ENCODE measurements around the gene MYO18B.

Gene MYO18B

DNA sequence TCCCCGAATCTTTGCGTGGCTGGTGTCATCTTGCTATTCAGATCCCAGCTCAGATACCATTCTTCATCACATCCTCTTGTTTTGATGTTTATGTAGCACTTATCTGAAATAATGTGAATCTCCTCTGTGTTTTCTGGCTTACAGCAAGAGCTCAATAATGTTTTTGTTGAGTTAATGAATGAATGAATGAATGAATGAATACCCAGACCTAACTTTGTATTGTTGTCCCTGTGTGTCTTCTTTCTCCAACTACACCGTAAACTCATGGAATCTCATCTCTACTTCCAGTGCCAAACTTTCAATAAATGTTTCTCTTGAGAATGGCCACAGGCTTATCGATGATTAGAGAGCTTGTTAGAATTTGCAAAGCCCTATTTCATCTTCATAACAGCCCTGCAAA lies 110.2 kb downstream of the MYO18B start:
- DNase-seq (ENCODE audit: low read depth), result no peak

DNA sequence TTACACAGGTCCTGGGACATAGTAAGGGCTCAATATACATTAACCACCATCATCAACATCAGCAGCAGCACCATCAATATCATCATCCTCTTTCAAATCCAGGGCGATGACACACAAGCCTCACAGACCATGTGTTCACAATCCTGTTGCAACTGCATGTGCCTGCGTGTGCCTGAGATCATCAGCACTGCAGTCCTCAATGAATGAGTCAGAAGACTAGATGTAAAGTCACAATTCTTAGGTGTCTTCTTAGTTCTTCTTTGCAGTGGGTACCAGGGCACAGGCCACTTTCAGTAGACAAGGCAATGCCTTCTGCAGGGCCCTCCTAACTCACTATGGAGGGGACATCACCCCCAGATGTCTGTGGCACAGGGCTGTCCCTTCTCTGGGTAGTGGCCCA lies 111.1 kb downstream of the MYO18B start:
- no peak for DNase-seq (ENCODE audit: low read depth)

DNA sequence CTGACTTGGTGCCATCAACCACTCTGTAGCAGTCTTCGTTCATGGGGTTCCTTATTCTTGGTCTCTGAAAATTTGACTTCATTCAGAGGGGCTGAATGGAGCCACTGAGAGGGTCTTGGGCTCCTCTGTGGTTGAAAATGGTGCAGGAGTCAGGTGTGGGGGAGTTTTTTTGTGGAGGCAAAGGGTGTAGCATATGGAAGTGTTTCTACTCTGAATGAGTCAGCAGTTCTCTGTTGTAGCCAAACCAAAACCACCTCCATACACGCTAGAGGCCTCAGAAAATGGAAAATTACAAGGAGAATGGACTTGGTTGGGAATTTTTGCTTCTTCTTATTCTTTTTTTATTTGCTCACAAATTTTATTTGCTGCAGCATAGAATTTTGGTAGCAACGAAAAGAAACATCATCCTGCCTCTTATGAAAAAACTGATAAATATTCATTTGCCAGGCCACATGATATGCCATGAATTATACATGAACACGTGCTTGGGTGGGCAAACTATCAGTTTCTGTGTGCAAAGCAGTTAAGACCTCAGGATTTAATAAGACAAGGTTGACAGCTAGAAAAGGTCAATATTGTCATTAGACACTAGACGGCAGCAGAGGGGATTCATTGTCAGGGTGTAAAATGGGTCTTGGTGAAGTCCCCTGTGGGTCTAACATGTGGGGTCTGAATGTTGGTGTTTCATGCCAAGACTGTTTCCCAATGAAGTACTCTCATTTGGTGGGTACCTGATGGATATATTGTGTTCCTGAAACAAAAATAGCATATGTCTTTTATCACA lies 111.7 kb downstream of the MYO18B start:
- no peak for DNase-seq (ENCODE audit: low read depth)

DNA sequence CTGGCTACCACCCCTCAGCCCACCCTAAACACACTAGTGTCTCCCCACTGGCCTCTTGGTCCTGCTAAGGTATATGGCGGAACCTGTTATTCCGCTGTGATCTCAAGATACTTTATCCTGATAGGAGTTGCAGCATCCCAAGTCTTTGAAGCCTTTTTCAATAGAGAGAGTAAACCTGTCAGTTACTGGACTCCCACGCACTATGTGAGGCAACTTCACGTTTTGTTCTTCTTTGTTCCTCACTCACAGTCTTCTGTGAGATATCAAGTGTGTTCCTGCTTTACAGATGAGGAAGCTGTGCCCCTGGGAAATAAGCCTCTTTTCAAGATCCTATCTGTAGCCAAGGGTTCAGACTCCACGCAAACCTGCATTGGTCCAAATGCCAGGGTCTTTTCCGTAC lies 127.8 kb downstream of the MYO18B start:
- no peak for DNase-seq (ENCODE audit: low read depth)

DNA sequence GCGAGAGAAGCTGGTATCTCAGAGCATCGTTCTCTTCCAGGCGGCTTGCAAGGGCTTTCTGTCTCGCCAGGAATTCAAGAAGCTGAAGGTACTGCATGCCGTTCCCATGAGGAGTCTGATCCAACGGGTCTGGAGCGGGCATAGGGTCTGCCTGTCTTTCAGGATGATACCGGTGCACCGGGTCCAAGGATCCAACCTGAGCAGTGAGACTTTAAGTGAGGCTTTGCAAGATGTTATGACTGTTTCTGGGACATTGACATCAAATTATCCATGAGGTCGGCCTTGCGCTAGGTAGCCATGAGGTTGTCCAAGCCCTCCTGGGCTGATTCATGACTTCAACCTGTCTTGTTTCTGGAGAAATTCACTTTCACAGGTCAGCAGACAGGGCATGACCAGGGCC lies 132.3 kb downstream of the MYO18B start:
- DNase-seq (ENCODE audit: low read depth), result no peak

DNA sequence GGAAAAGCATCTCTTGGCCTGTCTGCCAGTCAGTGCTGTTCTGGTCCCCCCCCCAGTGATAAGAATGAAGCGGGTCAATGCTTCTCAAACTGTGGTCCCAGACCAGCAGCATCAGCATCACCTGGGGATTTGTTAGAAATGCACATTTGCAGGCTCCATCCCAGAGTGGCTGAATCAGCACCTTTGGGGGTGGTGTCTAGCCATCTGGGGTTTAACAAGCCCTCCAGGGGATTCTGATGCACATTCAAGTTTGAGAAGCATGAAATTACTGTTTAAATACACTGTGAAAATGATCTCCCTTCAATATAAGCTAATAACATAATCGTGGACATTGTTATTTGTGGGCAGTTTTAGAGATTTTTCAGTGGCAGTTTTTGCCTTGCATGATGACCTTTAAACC lies 133.5 kb downstream of the MYO18B start:
- no peak for DNase-seq (ENCODE audit: low read depth)

DNA sequence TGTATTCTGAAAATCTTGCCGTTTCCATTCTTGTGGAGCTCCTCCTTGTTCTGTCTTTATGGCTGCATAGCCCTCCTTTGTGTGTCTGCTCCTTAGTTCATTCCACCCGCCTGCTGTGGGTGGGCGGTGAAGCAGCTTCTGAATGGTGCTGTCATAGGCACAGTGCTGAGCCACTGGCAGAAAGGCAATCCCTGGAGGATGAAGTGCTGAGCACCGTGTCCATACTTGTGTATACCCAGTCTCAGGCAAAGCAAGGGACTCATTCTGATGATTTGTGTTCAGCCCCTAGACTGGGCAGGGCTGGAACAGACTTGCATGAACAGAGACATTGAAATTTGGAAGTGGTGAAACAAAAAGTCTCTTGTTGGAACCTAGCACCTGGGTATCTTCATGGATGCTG lies 134.9 kb downstream of the MYO18B start:
- no peak for DNase-seq (ENCODE audit: low read depth)

DNA sequence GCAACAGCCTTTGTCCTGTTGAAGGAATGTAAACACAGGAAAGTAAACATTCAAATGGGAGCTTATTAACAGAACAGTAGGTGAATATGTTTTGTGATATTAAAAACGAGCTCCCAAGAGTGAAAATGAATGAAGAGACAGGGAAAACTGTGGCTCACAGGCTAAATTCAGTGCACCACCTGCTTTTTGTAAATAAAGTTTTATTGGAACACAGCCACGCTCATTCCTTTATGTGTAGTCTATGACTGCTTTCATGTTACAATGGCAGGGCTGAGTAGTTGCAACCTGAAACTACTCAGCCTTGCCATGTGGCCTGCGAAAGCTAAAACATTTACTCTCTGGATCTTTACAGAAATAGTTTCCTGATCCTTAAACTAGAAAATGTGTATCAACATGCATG lies 136.9 kb downstream of the MYO18B start:
- no peak for DNase-seq (ENCODE audit: low read depth)

DNA sequence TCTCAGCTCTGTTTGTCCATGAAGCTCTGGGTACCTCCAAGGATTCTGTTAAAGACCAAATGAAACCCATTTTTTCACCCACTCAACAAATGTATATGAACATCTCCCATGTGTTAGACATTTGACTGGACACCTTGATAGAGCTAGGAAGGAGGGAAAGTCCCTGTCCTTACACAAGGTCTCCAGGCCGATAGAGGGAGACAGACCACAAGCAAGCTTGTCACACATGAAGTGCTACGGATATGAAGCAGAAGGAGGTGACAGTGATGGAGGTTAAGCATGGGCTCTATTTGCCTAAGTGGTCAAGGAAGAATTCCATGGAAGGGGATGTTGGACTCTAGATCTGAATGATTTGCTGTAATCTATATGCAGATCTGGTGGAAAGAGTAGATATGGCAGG lies 138.5 kb downstream of the MYO18B start:
- no peak for DNase-seq (ENCODE audit: low read depth)

DNA sequence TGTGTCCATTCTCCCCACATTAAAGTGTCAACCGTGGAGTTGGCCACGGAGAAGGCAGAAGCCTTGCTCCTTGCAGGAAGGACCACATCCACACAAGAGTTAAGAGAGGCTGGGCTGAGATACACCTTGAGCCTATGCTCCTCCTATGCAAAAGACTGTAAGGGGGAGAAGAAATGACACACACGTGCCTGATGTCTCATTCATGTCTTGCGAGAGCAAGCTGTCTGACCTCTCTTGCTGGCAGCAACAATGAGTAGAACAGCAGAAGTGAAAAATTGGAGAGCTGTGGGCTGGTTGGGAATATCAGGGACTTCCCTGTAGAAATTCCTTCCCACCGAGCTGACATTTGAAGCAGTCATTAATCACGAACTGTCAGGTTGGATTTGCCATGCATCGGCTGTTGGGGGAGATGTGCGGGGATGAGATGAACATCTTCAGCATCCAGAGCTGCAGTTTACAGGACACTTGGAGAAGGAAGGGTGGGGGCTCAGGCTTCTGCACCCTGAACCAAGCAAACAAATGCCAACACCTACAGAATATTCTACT lies 139.3 kb downstream of the MYO18B start:
- DNase-seq (ENCODE audit: low read depth), result no peak

DNA sequence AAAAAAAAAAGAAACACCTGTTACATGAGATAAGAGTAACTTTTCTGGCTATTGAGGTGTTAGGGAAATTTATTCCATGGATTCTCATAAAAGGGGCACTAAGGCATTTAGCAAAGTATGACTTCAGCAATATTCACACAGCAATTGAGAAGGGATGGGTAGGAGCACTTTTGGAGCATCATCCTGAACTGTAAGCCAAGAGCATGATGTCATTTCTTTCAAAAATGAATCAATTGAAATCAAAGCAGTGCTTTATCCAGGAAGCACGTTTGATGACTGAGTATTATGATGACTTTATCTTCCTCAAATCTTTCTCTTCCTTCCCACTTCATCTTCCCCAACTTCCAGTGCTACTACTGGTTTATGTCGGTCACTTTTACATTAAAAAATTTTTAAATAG lies 140.4 kb downstream of the MYO18B start:
- no peak for DNase-seq (ENCODE audit: low read depth)

DNA sequence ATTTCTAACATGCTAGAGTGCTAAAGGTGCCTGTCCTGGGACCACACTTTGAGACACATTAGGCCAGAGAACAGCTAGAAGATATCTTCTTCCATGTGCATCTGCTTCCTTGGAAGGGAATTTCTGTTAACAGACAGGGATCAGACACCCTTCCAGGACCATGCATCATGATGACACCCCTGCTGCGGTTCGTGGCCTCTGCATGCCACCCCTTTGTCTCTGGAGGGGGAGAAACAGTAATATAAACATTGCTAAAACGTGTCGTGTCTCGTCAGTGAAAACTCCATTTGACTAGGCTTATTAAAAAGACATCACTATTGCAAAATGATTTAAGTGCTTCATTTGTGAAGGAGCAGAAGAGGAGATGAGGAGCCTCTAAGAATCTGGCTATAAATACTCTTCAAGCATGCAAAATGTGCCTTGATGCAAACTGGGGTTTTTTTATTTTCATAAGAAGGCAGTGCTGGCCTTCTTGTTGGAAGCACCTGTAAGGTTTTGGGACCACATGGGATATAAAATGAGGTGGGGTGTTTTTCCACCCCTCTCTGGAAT lies 141.6 kb downstream of the MYO18B start:
- no peak for DNase-seq (ENCODE audit: low read depth)

DNA sequence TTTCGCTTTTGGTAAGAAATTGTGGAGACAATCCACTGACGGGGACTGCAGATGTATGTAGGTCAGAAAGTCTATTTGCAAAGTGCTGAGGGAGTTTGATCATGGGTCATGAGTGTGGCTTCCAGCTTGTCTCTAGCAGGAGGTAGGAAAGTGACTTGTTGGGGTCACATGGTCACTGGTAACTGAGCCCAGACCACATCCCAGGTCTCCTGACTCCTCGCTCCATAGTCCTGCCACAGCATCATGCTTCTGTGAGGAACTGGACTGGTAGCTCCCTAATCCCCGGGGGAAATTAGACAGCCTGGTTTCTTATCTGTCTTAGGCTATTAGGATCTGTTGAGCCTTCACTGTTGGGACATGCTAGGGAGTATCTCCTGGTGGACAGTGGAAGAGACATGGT lies 142.1 kb downstream of the MYO18B start:
- no peak for DNase-seq (ENCODE audit: low read depth)

DNA sequence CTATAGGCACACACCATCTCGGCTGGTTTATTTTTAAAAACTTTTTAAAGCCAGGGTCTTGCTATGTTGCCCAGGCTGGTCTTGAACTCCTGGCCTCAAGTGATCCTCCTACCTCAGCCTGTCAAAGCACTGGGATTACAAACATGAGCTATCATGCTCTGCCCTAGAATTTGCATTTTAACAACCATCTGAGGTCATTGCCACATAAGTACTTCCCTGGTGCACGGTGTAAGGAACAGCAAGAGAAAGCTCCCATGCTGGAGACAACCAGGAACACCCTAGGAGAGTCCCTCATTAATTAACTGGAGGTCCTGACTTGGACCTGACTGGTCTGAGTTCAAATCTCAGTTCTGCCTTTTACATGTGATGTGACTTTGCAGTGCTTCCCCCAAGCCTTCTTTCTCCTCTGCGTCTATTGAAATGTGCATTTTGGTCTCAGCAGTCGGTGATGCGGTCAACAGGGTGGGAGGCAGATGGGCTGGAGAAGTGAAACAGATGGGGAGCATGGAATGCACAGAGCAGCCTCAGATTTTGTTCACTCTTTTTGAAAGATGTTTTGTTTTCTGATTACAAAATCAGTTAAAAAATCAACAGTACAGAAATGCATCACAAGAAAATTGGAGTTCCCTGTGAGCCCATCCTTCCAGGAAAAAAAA lies 146.5 kb downstream of the MYO18B start:
- DNase-seq (ENCODE audit: low read depth), result no peak

DNA sequence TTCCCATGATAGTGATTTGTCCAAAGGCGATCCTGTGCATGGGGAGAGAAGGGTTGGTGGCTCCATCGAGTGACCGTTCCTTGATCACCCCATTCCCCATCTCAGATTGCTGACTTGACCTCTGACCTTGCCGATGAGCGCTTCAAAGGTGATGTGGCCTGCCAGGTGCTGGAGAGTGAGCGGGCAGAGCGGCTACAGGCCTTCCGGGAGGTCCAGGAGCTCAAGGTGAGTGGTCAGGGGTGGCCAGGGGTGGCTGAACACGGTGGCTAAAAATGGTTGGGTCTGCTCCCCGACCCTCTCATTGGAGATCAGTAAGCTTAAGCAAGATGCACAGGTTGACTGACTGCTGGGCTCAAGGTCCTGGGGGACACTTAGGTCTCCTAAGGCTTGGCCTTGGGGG lies 148.7 kb downstream of the MYO18B start:
- DNase-seq (ENCODE audit: low read depth), result no peak

DNA sequence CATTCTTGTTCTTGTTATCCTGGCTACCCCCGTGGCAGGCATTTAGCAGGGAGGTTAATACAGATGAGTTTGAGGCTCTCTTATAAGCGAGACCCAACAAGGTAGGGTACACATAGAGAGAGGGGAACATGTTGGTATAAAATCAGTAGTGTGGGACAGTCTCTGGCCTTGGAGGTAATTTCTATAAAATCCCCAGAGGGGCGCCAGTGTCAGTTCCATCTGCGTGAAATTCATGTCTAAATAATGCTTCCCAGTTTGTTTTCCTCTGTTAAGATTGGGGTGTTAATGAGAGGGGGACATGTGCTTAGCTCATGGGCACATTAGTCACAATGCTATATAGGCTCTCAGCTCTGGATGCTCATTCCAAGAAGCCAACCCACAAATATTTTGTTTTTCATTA lies 150.7 kb downstream of the MYO18B start:
- DNase-seq (ENCODE audit: low read depth), result no peak

DNA sequence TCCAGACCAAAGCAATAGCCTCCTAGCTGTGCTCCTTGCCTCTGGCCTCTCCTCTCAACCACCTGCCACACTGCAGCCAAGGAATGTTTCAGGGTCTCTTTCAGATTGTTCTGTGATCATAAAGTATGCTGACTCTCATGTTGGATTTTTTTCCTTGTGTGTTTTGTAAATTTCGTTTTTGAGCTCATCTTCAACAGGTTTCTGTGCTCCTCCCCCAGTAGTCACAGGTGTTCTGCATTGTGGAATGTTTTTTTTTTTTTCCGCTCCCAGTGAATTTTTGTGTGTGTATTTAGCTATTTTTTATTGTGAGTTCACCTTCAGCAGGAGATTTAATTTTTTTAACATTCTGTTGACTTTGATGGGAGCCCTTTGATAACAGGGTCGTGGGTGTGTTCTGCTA lies 153.7 kb downstream of the MYO18B start:
- no peak for DNase-seq (ENCODE audit: low read depth)

DNA sequence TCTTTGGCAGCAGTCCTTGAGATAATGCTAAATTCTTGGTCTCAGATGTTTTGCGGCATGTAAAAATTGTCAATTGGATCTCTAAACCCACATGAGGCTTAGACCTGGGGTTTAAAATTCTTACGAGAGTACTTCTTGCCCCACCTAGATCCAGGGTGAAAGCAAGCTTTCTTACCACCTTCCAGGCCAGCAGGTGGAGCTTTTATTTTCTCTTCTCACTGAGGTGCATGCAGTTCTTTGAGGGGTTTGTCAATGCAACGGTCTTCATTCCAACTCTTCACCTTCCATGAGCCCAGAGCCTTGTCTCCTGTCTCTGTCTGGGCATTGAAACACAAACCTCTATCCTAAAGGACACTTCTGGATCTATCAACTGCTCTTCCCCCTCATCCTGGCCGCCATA lies 154.1 kb downstream of the MYO18B start:
- no peak for DNase-seq (ENCODE audit: low read depth)

DNA sequence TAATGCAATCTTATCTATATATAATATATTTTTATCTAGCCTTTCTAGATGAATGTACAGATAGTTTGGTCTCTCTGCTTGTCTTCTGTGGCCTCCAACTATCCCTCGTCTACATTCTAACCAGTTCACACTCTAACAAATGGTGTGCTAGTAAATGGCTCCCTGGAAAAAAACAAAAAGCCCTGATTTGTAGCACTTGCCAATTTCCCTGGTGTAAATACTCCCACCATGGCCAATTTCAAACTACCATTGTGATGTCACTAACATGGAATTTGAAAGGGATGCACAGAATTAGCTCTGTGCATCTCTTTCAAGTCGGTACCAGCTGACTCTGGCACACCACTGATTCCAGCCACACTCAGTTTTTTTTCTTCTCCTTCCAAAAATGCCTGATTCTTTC lies 154.6 kb downstream of the MYO18B start:
- DNase-seq (ENCODE audit: low read depth), result no peak

DNA sequence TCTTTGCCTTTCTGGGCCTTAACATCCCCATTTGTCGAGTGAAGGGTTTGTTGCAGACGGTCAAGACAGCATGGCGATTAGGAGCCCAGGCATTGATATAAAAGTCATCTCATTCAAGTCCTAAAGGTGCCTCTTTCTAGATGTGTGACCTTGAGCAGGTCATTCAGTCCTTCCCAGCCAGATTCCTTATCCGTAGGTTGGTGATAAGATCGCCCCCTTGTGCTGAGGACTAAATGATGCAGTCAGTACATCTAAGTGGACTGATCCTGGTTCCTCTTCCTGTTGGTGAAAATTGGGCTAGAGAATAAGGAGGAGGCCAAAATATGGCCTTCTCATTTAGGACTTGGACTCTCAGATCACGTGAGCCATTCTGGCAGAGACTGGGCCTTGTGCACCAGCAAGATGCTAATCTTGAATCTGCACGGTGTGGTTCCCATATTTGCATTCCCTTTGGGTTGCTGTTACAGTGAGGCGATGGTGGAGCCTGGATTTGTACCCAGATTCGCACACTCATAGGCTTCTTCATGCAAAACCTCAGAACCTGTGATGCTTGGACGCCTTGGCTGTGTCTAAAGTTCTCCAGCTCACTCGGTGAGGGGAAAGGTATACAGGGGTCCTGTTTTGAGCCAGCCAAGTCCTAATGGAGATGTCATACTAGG lies 156.8 kb downstream of the MYO18B start:
- no peak for DNase-seq (ENCODE audit: low read depth)

DNA sequence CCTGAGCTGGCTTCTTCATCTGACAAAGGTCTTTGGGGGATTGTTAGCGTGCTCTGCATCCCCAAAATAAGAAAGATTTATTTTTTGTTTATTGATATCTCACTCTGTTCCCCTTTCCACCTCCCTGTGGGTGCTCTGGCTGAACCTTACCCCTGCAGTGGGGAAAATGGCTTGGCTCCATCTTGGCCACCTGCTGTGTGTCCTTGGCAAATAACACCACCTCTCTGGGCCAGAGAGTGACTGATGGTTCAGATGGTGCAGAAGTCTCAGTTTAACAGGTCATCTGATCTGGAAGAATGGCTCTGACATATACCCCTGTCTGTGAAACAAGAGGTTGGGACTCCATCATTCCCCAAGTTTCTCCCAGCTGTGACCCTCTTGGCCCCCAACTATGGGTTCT lies 157.6 kb downstream of the MYO18B start:
- DNase-seq (ENCODE audit: low read depth), result no peak

DNA sequence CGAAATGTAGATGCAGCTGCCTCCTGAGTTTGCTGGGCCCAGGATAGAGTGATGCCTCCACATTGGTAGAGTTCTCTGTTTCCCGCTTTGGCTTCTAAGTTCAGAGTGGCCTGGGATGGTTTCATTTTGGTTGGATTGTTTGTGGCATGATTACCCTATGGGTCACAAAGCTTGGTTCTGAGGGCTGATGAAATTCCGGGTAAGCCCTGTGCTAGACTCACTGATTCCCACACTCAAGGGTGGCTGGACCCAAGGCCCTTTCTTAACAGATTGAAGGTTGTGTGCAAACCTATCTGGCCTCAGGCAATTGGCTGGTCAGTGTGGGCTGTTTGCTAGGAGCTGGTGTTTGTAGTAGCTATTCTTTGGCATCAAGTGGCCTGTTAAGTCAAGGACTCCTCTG lies 158.4 kb downstream of the MYO18B start:
- DNase-seq (ENCODE audit: low read depth), result no peak

DNA sequence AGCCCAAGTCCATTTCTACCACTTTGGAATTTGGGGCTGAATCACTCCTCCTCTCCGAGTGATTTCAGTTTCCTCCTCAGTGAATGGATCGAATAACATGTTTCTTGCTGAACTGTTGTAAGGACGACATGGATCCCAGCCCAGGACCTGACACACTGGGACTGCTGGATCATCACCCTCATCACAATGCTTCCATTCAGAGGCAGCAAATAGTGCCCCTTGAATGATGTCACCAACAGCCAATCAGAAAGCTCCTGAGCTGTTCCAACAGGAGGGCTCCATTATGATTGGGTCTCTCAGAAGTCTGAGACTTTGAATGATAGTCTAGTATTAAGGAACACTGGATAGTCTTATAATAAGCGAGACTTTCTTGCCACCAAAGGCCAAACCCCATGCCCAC lies 158.9 kb downstream of the MYO18B start:
- DNase-seq (ENCODE audit: low read depth), result no peak

Data from fibroblast of gingiva (primary cell).